SJCRH30 (cell line): Measurements from ENCODE around the gene NPHS1. TPM values are rescaled to one million over a fixed set of nuclear protein-coding genes. Genes with fewer than 3 reads are reported as not detected.
"Not testable (repeated sequence)": the region's sequence is repeated elsewhere in the genome, so short reads cannot be mapped to it uniquely, and the experiment has no call there.

Source experiments
- DNase-seq, 2 experiments: peaks; one replicate each; pipeline ENCODE4 v3.0.0-alpha.2; 2015 to 2020
- H3K27ac ChIP-seq: fragments of 250-450 bp; sonication (Bioruptor Pico); 2 replicates; pipeline ENCODE4 v1.5.1; 2020; ENCODE audit warnings: mild to moderate bottlenecking, moderate library complexity
- H3K27me3 ChIP-seq: fragments of 250-450 bp; sonication (Bioruptor Pico); 2 replicates; pipeline ENCODE4 v1.5.1; 2020; ENCODE audit warnings: mild to moderate bottlenecking, moderate library complexity
- H3K36me3 ChIP-seq: fragments of 250-450 bp; sonication (Bioruptor Pico); 2 replicates; pipeline ENCODE4 v1.5.1; 2020; ENCODE audit warnings: mild to moderate bottlenecking, moderate library complexity
- H3K4me1 ChIP-seq: fragments of 250-450 bp; sonication (Bioruptor Pico); 2 replicates; pipeline ENCODE4 v1.5.1; 2020; ENCODE audit warnings: mild to moderate bottlenecking, moderate library complexity
- H3K4me3 ChIP-seq: fragments of 250-450 bp; sonication (Bioruptor Pico); 2 replicates; pipeline ENCODE4 v1.5.1; 2020; ENCODE audit warnings: mild to moderate bottlenecking, moderate library complexity
- H3K9me3 ChIP-seq: fragments of 250-450 bp; sonication (Bioruptor Pico); replicated peaks from 2 replicates; pipeline ENCODE4 v1.5.1; 2020; ENCODE audit warnings: mild to moderate bottlenecking, moderate library complexity
- total RNA-seq: library from RNA; depleted of rRNA; stranded (reverse); fragments of >200 nt; shearing (Covaris generic); gene quantifications from 2 replicates; pipeline ENCODE4 v1.2.3, GENCODE V29; 2014

The NPHS1 gene
- total RNA-seq, 1 experiment from 2014 or later: not detected

- not testable (repeated sequence) for H3K36me3 ChIP-seq, H3K9me3 ChIP-seq, H3K4me1 ChIP-seq, H3K4me3 ChIP-seq, H3K27me3 ChIP-seq, H3K27ac ChIP-seq, DNase-seq
These were observed 56.7 kb downstream of the NPHS1 start for GRCh38 chr19:35795564-35795963.

GRCh38 chr19:35793381-35794165 is 58.7 kb downstream of the NPHS1 start:
- no peak overlapping the region for H3K27ac ChIP-seq
- H3K36me3 ChIP-seq: no peaks in the 10 kb centered on the region
- no peaks in the 10 kb centered on the region for H3K4me1 ChIP-seq
- DNase-seq: no peak
- no peak overlapping the region for H3K4me3 ChIP-seq
- no peaks in the 10 kb centered on the region for H3K9me3 ChIP-seq
- H3K27me3 ChIP-seq: no peaks in the 10 kb centered on the region

GRCh38 chr19:35792888-35793287 is 59.4 kb downstream of the NPHS1 start:
- no peaks in the 10 kb centered on the region for H3K27me3 ChIP-seq
- no peaks in the 10 kb centered on the region for H3K9me3 ChIP-seq
- DNase-seq: no peak
- no peaks in the 10 kb centered on the region for H3K36me3 ChIP-seq
- H3K4me1 ChIP-seq: no peaks in the 10 kb centered on the region
- H3K4me3 ChIP-seq: no peak overlapping the region
- H3K27ac ChIP-seq: no peak overlapping the region

GRCh38 chr19:35792312-35792711 is 60.0 kb downstream of the NPHS1 start:
- H3K4me3 ChIP-seq: no peak overlapping the region

GRCh38 chr19:35791814-35792279 is 60.5 kb downstream of the NPHS1 start:
- no peak overlapping the region for H3K4me3 ChIP-seq
- H3K36me3 ChIP-seq: no peaks in the 10 kb centered on the region
- H3K4me1 ChIP-seq: no peaks in the 10 kb centered on the region
- no peak for DNase-seq
- no peaks in the 10 kb centered on the region for H3K9me3 ChIP-seq
- no peak overlapping the region for H3K27ac ChIP-seq
- H3K27me3 ChIP-seq: no peaks in the 10 kb centered on the region

More at GRCh38 chr19:35792312-35792711, 60.0 kb downstream of the NPHS1 start:
- Histone ChIP-seq H3K4me1 (no peaks in the 10 kb centered on the region), H3K9me3 (no peaks in the 10 kb centered on the region), H3K27ac (no peak overlapping the region), H3K36me3 (no peaks in the 10 kb centered on the region), H3K27me3 (no peaks in the 10 kb centered on the region)
- no peak for DNase-seq

- DNase-seq: peak in 1 of 2 experiments; percentile 38
These were observed 61.1 kb downstream of the NPHS1 start for GRCh38 chr19:35790981-35791813.

GRCh38 chr19:35789978-35790944 is 62.0 kb downstream of the NPHS1 start:
- Histone ChIP-seq H3K36me3 (no peaks in the 10 kb centered on the region; the same call in 1 of the 2 replicates), H3K27ac (no peak overlapping the region), H3K4me1 (no peaks in the 10 kb centered on the region), H3K27me3 (no peaks in the 10 kb centered on the region), H3K4me3 (no peak overlapping the region), H3K9me3 (no peaks in the 10 kb centered on the region)
- no peak for DNase-seq

More at GRCh38 chr19:35790981-35791813, 61.1 kb downstream of the NPHS1 start:
- Histone ChIP-seq H3K4me3 (no peak overlapping the region), H3K36me3 (no peaks in the 10 kb centered on the region), H3K27me3 (no peaks in the 10 kb centered on the region), H3K9me3 (no peaks in the 10 kb centered on the region), H3K4me1 (no peaks in the 10 kb centered on the region), H3K27ac (no peak overlapping the region)

- H3K36me3 ChIP-seq: no peaks in the 10 kb centered on the region; the same call in 1 of the 2 replicates
- DNase-seq: no peak
- H3K4me3 ChIP-seq: no peak overlapping the region
- H3K27me3 ChIP-seq: no peaks in the 10 kb centered on the region
- H3K9me3 ChIP-seq: no peaks in the 10 kb centered on the region
- no peaks in the 10 kb centered on the region for H3K4me1 ChIP-seq
- no peak overlapping the region for H3K27ac ChIP-seq
These were observed 62.9 kb downstream of the NPHS1 start for GRCh38 chr19:35789195-35789977.

- Histone ChIP-seq H3K27ac (no peak overlapping the region), H3K4me1 (no peaks in the 10 kb centered on the region), H3K36me3 (no peaks in the 10 kb centered on the region; the same call in 1 of the 2 replicates), H3K4me3 (no peak overlapping the region), H3K27me3 (no peaks in the 10 kb centered on the region), H3K9me3 (no peaks in the 10 kb centered on the region)
- no peak for DNase-seq
These were observed 63.9 kb downstream of the NPHS1 start for GRCh38 chr19:35788205-35788960.

- no peaks in the 10 kb centered on the region for H3K4me1 ChIP-seq
- no peaks in the 10 kb centered on the region; the same call in 1 of the 2 replicates for H3K36me3 ChIP-seq
- H3K27me3 ChIP-seq: no peaks in the 10 kb centered on the region
- H3K9me3 ChIP-seq: no peaks in the 10 kb centered on the region
- no peak for DNase-seq
- H3K27ac ChIP-seq: no peak overlapping the region
- H3K4me3 ChIP-seq: no peak overlapping the region
These were observed 65.0 kb downstream of the NPHS1 start for GRCh38 chr19:35787227-35787799.

GRCh38 chr19:35786299-35787160 is 65.8 kb downstream of the NPHS1 start:
- H3K4me1 ChIP-seq: no peaks in the 10 kb centered on the region
- H3K9me3 ChIP-seq: no peaks in the 10 kb centered on the region
- no peak for DNase-seq
- H3K36me3 ChIP-seq: no peaks in the 10 kb centered on the region; the same call in 1 of the 2 replicates
- H3K27ac ChIP-seq: no peak overlapping the region
- no peak overlapping the region for H3K4me3 ChIP-seq
- H3K27me3 ChIP-seq: no peaks in the 10 kb centered on the region; the same call in 1 of the 2 replicates

GRCh38 chr19:35785339-35785627 is 67.0 kb downstream of the NPHS1 start:
- Histone ChIP-seq H3K9me3 (no peaks in the 10 kb centered on the region), H3K4me3 (no peak overlapping the region), H3K27me3 (no peaks in the 10 kb centered on the region; the same call in 1 of the 2 replicates), H3K36me3 (no peaks in the 10 kb centered on the region; the same call in 1 of the 2 replicates), H3K4me1 (no peaks in the 10 kb centered on the region), H3K27ac (no peak overlapping the region)
- no peak for DNase-seq
